Stimulated activated CD4-positive, alpha-beta T cell treated with anti-CD3 and anti-CD28 coated beads, Interleukin-1b, Interleukin-23, amount 100 ng/mL, for 48 hours (primary cell): ENCODE measurements around the gene ARHGAP44.

ENCODE experiments used
- DNase-seq: peaks from one replicate; pipeline ENCODE4 v3.0.0-alpha.2; 2020

Gene ARHGAP44

GRCh38 chr17:12996357-12996756 lies 207.1 kb downstream of the ARHGAP44 start:
- no peak for DNase-seq

GRCh38 chr17:12996941-12997340 lies 207.6 kb downstream of the ARHGAP44 start:
- no peak for DNase-seq

GRCh38 chr17:12998461-12998860 lies 209.2 kb downstream of the ARHGAP44 start:
- no peak for DNase-seq

- DNase-seq: no peak
Measured at GRCh38 chr17:12998874-12999273, 209.6 kb downstream of the ARHGAP44 start.

GRCh38 chr17:13000561-13000960 lies 211.3 kb downstream of the ARHGAP44 start:
- DNase-seq: no peak

DNA sequence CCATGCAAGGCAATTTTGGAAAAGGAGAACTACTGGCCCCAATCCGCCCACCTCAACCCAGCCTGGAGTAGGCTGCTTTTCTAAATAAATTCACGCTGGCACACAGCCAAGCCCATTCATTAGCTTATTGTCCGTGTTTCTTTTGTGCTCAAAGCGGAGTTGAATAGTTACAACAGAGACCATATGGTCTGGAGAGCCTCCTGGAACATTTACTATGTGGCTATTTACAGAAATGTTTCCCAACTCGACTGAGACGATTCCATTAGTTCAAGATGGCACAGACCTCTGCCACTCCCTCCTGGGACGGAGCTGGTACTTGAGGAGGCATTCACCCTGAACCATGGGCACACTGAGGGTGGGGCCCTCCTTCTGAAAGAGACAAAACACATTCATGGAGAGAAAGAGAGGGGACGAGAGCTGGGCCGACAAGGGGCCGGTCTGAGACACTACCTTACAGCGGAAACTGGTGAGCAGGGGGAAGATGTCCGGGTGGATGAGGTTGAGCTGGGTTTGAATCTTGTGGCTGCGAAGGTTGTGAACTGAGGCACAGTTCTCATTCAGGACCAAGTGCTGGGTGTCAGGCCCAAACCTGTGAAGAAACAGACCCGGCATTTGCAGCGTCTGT lies 212.8 kb downstream of the ARHGAP44 start:
- no peak for DNase-seq

DNA sequence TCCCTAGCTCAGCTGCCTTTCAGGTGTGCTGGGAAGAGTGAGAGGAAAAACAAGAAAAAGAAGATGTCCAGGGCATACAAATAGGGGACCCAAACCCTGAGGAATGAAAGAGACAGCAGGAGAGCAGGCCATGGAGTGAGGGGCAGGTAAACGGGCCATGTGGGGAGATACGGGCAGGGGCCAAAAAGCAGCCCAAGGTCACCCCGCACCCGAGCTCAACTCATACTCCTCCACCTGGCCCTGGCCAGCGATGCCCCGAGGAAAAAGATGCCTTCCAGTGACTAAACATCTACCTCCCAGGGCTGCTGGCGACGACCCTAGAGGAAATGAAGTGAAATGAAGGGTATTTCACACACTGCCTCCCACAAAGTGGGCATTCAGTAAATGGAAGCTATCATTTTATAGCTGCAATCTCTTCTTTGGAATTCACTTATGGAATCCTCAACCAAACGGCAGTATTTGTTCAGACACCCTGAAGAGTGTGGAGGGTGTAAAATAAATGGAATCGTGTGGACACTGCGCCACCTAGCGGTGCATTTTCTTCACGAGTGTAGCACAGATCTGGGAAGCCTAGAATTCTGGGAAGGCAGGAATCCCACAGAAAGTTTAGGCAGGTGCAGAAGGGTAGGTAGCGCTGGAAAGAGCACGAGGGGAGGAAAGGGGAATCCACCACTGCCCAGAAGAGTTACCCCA lies 213.6 kb downstream of the ARHGAP44 start:
- peak; percentile 16 for DNase-seq

DNA sequence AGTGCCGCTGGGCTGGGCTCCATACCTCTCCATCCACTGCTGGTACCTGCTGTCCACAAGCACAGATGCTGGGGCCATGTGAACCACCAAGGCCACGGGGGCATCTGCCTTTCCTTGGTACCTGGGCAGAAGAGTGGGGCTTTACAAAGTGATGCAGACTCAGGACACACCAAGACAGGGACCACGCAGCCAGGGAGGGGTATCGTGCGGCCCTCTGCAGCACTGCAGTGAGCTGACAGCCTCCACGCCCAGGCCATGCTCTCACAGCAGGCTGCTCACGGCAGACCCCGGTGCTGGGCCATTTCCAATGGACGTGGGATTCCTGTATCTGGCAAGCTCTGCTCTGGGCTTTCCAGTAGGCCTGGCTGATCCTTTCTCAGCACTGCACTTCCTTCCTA lies 214.2 kb downstream of the ARHGAP44 start:
- no peak for DNase-seq

DNA sequence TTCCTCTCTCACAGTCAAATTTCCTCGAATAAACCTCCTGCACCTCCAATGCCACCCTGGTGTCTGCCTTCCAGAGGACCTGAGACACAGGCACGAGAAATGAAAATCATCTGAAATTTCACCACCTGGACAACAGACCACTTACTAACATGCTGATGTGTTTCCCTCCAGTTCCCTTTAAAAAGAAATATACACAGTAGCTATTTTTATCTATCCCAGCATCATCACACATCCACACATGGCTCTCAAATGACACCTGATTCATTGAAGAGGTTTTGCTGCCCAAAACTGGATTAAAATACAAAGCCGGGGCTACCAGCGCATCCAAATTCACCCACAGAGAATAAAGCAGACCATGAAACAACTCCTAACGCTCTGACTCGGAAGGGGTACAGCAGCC lies 214.6 kb downstream of the ARHGAP44 start:
- no peak for DNase-seq

GRCh38 chr17:13004336-13004735 lies 215.0 kb downstream of the ARHGAP44 start:
- no peak for DNase-seq

DNA sequence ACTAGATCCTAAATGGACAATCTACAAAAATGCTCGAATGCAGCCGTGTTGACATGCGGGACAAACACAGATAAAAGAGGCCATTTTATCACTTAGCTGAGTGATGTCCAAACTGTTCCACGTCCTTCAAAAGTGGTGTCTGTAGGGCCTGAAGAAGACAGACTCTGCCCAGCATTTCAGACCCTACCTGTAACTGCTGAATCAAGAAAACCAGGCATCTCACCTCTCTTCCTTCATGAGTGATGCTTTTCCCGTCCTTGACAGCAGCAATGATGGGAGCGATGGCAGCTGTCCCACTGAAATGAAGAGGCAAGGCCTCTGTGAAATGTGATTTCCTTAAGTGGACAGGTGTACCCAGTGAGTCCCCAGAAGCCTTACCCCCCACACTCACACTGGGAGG lies 216.2 kb downstream of the ARHGAP44 start:
- no peak for DNase-seq

DNA sequence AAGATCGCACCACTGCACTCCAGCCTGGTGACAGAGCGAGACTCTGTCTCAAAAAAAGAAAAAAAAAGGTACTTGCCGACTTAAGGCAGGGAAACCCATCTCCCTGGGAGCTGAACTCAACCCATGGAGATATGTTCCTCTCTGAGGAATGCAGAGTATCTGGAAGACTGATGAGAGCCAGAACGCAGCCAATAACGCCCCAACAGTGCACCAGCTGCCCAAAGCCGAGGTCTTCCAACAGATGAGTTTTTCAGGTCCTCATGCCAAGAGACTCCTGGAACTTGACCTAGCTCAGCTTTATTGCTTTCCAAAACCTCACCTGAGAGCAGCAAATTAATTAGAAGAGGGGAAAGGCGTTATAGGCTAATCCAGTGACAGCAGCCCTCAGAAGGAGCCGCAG lies 219.2 kb downstream of the ARHGAP44 start:
- DNase-seq: no peak

DNA sequence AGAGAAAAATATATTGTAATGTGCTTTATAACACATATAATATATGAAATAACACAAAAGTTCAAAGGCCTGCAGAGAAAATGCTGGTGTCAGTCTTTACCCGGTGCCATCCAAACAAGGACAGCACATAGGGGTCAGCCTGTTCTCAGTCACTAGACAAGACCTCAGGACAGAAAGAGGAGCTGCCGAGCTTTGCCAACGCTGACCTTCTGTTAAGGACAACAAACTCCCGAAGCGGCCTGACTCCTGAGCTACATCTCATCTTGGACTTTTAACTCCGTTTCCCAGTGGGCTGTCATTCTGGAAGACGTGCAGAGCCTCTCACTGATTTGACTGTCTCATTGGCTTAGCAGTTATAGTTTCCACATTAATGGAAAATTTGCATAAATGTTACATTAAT lies 221.7 kb downstream of the ARHGAP44 start:
- DNase-seq: no peak

- no peak for DNase-seq
Measured at GRCh38 chr17:13014801-13015200, 225.5 kb downstream of the ARHGAP44 start.

DNA sequence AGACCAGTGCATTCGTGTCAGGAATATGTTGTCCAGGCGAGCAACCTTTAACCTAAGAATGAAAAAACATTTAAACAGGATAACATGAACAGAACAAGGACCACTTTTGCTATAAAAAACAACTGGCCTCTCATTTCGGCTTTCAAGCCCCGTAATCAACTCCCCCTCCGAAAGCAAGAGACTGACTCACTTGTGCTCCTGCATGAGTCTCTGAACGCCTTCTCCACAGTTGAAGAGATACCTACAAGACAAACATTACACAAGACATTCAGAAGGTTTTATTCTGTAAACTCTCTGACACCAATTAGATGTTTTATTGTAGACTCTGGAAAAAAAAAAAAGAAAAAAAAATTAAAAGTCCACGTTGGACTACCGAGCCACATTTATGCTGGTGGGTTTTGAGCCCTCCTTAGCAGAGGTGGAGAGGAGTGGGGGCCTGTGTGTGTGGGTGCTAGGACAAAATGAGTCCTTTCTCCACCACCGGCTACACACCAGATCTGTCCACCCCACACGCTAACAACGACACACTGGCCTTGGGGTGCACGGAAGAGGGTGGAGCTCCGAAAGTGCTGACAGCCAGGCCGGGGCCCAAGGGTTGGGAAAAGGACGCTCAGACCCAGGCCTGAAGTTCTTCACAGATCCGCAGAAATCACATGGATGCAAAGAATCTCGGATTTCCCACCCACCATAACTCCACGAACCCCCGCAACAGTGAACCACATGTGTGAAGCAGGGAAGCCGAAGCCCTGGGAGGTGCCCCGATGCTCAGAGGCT lies 227.8 kb downstream of the ARHGAP44 start:
- DNase-seq: no peak

GRCh38 chr17:13017655-13018459 lies 228.6 kb downstream of the ARHGAP44 start, which contains the start of gene ELAC2:
Gene ELAC2, minus strand, starts transcription at chr17:13018027. Its CDS starts 80 bp downstream, at chr17:13017947.
- DNase-seq: peak; percentile 97

GRCh38 chr17:13024016-13024415 lies 234.7 kb downstream of the ARHGAP44 start:
- DNase-seq: no peak

DNA sequence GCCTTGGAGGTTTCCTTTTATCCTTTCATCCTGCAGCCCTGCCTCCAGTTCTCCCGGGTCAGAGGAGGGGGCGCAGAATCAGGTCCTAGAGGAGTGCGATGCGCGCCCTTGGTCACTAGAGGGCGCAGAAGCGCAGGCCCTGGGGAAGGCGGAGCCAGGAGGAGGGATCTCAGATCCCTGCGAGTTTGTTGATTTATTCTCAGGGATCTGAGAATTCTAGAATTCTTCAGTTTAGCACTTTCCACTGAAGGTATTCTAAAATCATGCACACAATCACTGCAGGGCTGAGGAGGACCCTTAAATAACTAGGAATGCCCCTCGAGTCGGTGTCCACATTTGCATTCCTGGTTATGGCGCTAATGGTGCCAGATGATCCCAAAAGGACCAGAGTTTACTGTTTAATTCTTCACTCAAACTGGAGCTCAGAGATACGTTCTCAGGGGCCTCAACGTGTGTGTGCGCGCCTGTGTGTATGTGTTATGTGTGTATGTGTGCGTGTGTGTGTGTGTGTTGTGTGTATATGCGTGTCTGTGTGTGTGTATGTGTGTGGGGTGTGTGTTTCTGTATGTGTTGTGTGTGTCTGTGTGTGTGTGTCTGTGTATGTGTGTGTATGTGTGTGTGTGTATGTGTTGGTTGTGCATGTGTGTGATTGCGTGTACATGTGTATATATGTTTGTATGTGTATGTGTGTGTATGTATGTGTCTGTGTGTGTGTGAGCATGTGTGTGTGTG lies 235.4 kb downstream of the ARHGAP44 start:
- DNase-seq: peak; percentile 59

DNA sequence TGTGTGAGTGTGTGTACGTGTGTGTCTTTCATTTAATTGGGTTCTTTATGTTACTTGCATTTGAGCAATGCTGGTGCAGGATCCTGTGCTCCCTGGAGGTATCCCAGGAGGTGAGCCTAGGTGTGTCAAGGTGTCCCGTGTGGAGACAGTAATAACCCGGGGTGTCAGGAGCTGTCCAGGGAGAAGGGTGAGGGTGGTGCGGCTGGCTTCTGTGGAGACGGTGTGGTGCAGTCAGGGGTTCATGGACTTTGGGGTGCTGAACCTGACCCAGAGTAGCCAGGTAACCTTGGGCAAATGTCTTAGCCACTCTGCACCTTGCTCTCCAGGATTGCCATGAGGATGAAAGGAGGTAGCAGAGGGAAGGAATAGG lies 235.9 kb downstream of the ARHGAP44 start:
- DNase-seq: no peak

- DNase-seq: no peak
Measured at GRCh38 chr17:13025687-13026086, 236.4 kb downstream of the ARHGAP44 start.

DNA sequence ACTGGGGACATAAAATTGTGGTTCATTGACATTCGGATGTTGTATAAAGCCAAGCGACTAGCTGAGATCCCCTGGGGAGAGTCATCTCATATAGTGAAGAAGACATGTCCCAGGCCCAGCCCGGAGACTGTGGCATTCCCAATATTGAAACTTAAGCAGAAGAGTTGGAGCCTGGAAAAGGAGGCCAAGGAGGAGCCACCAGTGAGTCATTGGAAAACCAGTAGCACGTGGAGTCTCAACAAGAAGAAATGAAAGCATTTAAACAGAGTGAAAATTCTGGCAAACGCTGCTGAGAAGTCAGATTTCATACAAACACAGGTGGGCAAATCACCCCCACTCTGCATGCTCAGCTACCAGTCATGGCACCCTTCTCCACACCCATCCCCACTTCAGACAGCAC lies 237.9 kb downstream of the ARHGAP44 start:
- DNase-seq: no peak

DNA sequence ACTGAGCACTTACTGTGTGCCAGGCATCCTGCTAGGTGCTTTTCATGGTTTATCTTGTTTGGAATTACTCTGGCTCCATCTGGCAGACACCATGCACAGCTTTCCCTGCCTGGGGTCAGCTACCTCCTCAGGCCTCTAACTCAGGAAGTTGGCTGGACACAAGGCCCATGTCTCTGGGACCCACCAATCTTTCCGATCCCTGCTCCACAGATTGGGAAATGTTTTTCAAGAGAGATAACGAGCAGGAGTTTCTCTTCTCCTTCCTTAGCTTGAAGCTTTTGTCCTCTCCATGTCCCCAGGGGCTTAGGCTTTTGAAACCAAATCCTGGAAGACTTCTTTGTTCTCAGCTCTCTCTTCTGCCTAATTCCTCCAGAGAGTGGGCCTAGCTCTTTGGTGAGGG lies 240.0 kb downstream of the ARHGAP44 start:
- no peak for DNase-seq
